IMR-90 (cell line): ENCODE measurements around the gene FAM228B. TPM values are rescaled to one million over a fixed set of nuclear protein-coding genes. Genes with fewer than 3 reads are reported as not detected.

Experiments used
- ATAC-seq: fragments of 200-7000 bp; cut with Tn5 transposase; 2 replicates; pipeline ENCODE4 v1.9.1; 2020; ENCODE audit warnings: low read depth, mild to moderate bottlenecking, moderate library complexity
- BruUV-seq: library from RNA; stranded (reverse); fragments of 400-500 nt; replicated peaks from 2 replicates; lab custom pipeline; 2021; lab: Mats Ljungman, UMichigan
- CTCF ChIA-PET: fragments of 300-600 bp; formaldehyde crosslinking; extraction: SDS; loops from one replicate; lab custom pipeline; 2021; ENCODE audit warnings: antibody characterized with exemption; lab: Yijun Ruan, JAX
- POLR2A ChIA-PET: fragments of 300-600 bp; sonication (Branson Sonifier 250); formaldehyde crosslinking; loops from one replicate; lab custom pipeline; 2022; ENCODE audit warnings: antibody characterized with exemption; ENCODE audit not compliant: unreplicated experiment; lab: Charles Lee
- DNase-seq: peaks from one replicate; pipeline ENCODE4 v3.0.0; 2013
- H2AFZ ChIP-seq: replicated peaks from 2 replicates; pipeline ENCODE3; 2013; ENCODE audit warnings: low read length, mild to moderate bottlenecking; ENCODE audit not compliant: poor library complexity
- H2AK5ac ChIP-seq: 2 replicates; pipeline ENCODE4 v1.6.1; 2013; ENCODE audit warnings: low read depth, low read length, inconsistent platforms
- H2AK9ac ChIP-seq: replicated peaks from 2 replicates; pipeline ENCODE3; 2013; ENCODE audit warnings: mild to moderate bottlenecking, low read depth, low read length, moderate library complexity; ENCODE audit not compliant: poor library complexity
- H2BK120ac ChIP-seq: 2 replicates; pipeline ENCODE4 v1.6.1; 2013; ENCODE audit warnings: low read depth, low read length, inconsistent platforms
- H2BK15ac ChIP-seq: 3 replicates; pipeline ENCODE4 v1.6.1; 2013; ENCODE audit warnings: low read depth, low read length, inconsistent platforms
- H2BK20ac ChIP-seq: 2 replicates; pipeline ENCODE4 v1.6.1; 2013; ENCODE audit warnings: low read depth, mild to moderate bottlenecking, inconsistent platforms, low read length, moderate library complexity
- H2BK5ac ChIP-seq: 2 replicates; pipeline ENCODE4 v1.6.1; 2013; ENCODE audit warnings: mild to moderate bottlenecking, low read depth, low read length, inconsistent platforms; ENCODE audit not compliant: poor library complexity, severe bottlenecking
- H3K14ac ChIP-seq: replicated peaks from 2 replicates; pipeline ENCODE4 v1.6.1; 2013; ENCODE audit warnings: low read depth, low read length, inconsistent platforms
- H3K18ac ChIP-seq: 2 replicates; pipeline ENCODE4 v1.6.1; 2013; ENCODE audit warnings: low read depth, low read length, control low read depth
- H3K23ac ChIP-seq: 2 replicates; pipeline ENCODE4 v1.6.1; 2013; ENCODE audit warnings: low read depth, low read length, inconsistent platforms
- H3K27ac ChIP-seq: 2 replicates; pipeline ENCODE4 v1.5.1; 2013; ENCODE audit warnings: mild to moderate bottlenecking, control low read depth, low read length; ENCODE audit not compliant: insufficient read depth
- H3K27me3 ChIP-seq: 2 replicates; pipeline ENCODE4 v1.6.1; 2013; ENCODE audit warnings: low read length; ENCODE audit not compliant: control insufficient read depth, insufficient read depth
- H3K36me3 ChIP-seq: 2 replicates; pipeline ENCODE4 v1.6.1; 2013; ENCODE audit warnings: low read length, mixed read lengths; ENCODE audit not compliant: control insufficient read depth, insufficient read depth
- H3K4ac ChIP-seq: 2 replicates; pipeline ENCODE4 v1.6.1; 2013; ENCODE audit warnings: low read depth, low read length, inconsistent platforms
- H3K4me1 ChIP-seq: 2 replicates; pipeline ENCODE4 v1.6.1; 2013; ENCODE audit warnings: low read length, mixed read lengths; ENCODE audit not compliant: control insufficient read depth, insufficient read depth
- H3K4me2 ChIP-seq: 2 replicates; pipeline ENCODE4 v1.6.1; 2013; ENCODE audit warnings: low read depth, mild to moderate bottlenecking, control low read depth, low read length, moderate library complexity
- H3K4me3 ChIP-seq: 2 replicates; pipeline ENCODE4 v1.5.1; 2013; ENCODE audit warnings: low read depth, mild to moderate bottlenecking, control low read depth, low read length, moderate library complexity; ENCODE audit not compliant: insufficient read depth
- H3K56ac ChIP-seq: 2 replicates; pipeline ENCODE4 v1.6.1; 2013; ENCODE audit warnings: low read length, inconsistent platforms; ENCODE audit not compliant: insufficient read depth; ENCODE audit errors: extremely low read depth
- H3K79me1 ChIP-seq, 2 experiments: 2 replicates each; pipeline ENCODE4 v1.6.1; 2013; ENCODE audit warnings: low read length in 2 of 2, inconsistent platforms in 1 of 2, low read depth in 1 of 2
- H3K9ac ChIP-seq: 2 replicates; pipeline ENCODE4 v1.6.1; 2013; ENCODE audit warnings: low read depth, low read length, control low read depth
- H3K9me1 ChIP-seq: 2 replicates; pipeline ENCODE4 v1.6.1; 2013; ENCODE audit warnings: low read length, inconsistent platforms; ENCODE audit not compliant: insufficient read depth
- H3K9me3 ChIP-seq: 2 replicates; pipeline ENCODE4 v1.6.1; 2013; ENCODE audit warnings: low read length; ENCODE audit not compliant: control insufficient read depth, insufficient read depth
- H4K20me1 ChIP-seq: 2 replicates; pipeline ENCODE4 v1.6.1; 2013; ENCODE audit warnings: low read length, inconsistent platforms; ENCODE audit not compliant: insufficient read depth
- H4K5ac ChIP-seq: 2 replicates; pipeline ENCODE4 v1.6.1; 2013; ENCODE audit warnings: mild to moderate bottlenecking, low read depth, low read length, control low read depth
- H4K8ac ChIP-seq, 2 experiments: 2 replicates each; pipeline ENCODE4 v1.6.1; 2013; ENCODE audit warnings: low read depth in 2 of 2, low read length in 2 of 2, control low read depth in 1 of 2, inconsistent platforms in 1 of 2
- H4K91ac ChIP-seq: 2 replicates; pipeline ENCODE4 v1.6.1; 2013; ENCODE audit warnings: low read depth, low read length, inconsistent platforms; ENCODE audit not compliant: insufficient read depth
- BHLHE40 ChIP-seq: fragments of 150-350 bp; IDR thresholded peaks from 2 replicates; pipeline ENCODE4 v1.6.1; 2016; ENCODE audit warnings: mild to moderate bottlenecking, low read depth, low read length
- CEBPB ChIP-seq: IDR thresholded peaks from 2 replicates; pipeline ENCODE4 v1.6.1; 2012; ENCODE audit warnings: low read depth, low read length, improper control_type of control experiment
- CHD1 ChIP-seq: IDR thresholded peaks from 2 replicates; pipeline ENCODE4 v1.6.1; 2012; ENCODE audit warnings: low read depth, low read length, improper control_type of control experiment
- FOS ChIP-seq: fragments of 150-350 bp; IDR thresholded peaks from 2 replicates; pipeline ENCODE4 v1.6.1; 2016; ENCODE audit warnings: low read depth, low read length
- MAFK ChIP-seq: IDR thresholded peaks from 2 replicates; pipeline ENCODE4 v1.6.1; 2012; ENCODE audit warnings: low read depth, low read length, improper control_type of control experiment
- MAZ ChIP-seq: IDR thresholded peaks from 2 replicates; pipeline ENCODE4 v1.6.1; 2012; ENCODE audit warnings: low read depth, mild to moderate bottlenecking, low read length, improper control_type of control experiment, moderate library complexity, borderline replicate concordance
- MXI1 ChIP-seq: IDR thresholded peaks from 2 replicates; pipeline ENCODE4 v1.6.1; 2012; ENCODE audit warnings: low read depth, mild to moderate bottlenecking, low read length, moderate library complexity, borderline replicate concordance
- NFE2L2 ChIP-seq: fragments of 150-350 bp; IDR thresholded peaks from 2 replicates; pipeline ENCODE4 v1.6.1; 2016; ENCODE audit warnings: low read depth, mild to moderate bottlenecking, low read length
- POLR2A ChIP-seq: IDR thresholded peaks from 2 replicates; pipeline ENCODE4 v1.6.1; 2012; ENCODE audit warnings: mild to moderate bottlenecking, low read depth, low read length
- RAD21 ChIP-seq: IDR thresholded peaks from 2 replicates; pipeline ENCODE4 v1.6.1; 2012; ENCODE audit warnings: low read length, improper control_type of control experiment
- RCOR1 ChIP-seq: IDR thresholded peaks from 2 replicates; pipeline ENCODE4 v1.6.1; 2012; ENCODE audit warnings: mild to moderate bottlenecking, low read length, improper control_type of control experiment; ENCODE audit not compliant: insufficient replicate concordance
- RFX5 ChIP-seq: IDR thresholded peaks from 2 replicates; pipeline ENCODE4 v1.8.0; 2012; ENCODE audit warnings: low read depth, mild to moderate bottlenecking, low read length, moderate library complexity
- SMC3 ChIP-seq: fragments of 150-350 bp; IDR thresholded peaks from 2 replicates; pipeline ENCODE4 v1.6.1; 2016; ENCODE audit warnings: low read depth, mild to moderate bottlenecking, antibody characterized with exemption, low read length, moderate library complexity
- dilution Hi-C: fragments of 300-500 bp; cut with HindIII; formaldehyde crosslinking; loops from one replicate; pipeline ENCODE4 v1.14.3; 2018; ENCODE audit warnings: low sequenced_read_pairs; ENCODE audit not compliant: unreplicated experiment
- in situ Hi-C: fragments of 300-500 bp; cut with MboI; formaldehyde crosslinking; loops from 3 replicates; pipeline ENCODE4 v1.14.3; 2019; ENCODE audit warnings: low sequenced_read_pairs, inconsistent platforms, mixed read lengths
- intact Hi-C: fragments of 100-400 bp; cut with micrococcal nuclease; formaldehyde crosslinking; loops from 2 replicates; pipeline ENCODE4 v1.10.0; 2022
- polyA plus RNA-seq, 3 experiments: library from polyadenylated mRNA; depleted of rRNA; stranded (reverse); fragments of >200 nt; gene quantifications; 2 replicates each; pipeline ENCODE4 v1.2.3, GENCODE V29; 2012; ENCODE audit warnings: low replicate concordance in 1 of 3
- total RNA-seq: library from RNA; depleted of rRNA; stranded (reverse); fragments of >200 nt; gene quantifications from 2 replicates; pipeline ENCODE4 v1.2.3, GENCODE V29; 2012
- TF ChIP-seq, protein P1 (sequence below): fragments of 150-350 bp; IDR thresholded peaks from 2 replicates; pipeline ENCODE4 v1.6.1; 2017; ENCODE audit warnings: mild to moderate bottlenecking, antibody characterized with exemption, low read length, low read depth
- TF ChIP-seq, protein P2 (sequence below): conservative IDR thresholded peaks from 2 replicates; pipeline ENCODE4 v1.5.1; 2012; ENCODE audit warnings: mild to moderate bottlenecking, low read depth, low read length, improper control_type of control experiment
- TF ChIP-seq, protein P3 (sequence below): fragments of 150-350 bp; IDR thresholded peaks from 2 replicates; pipeline ENCODE4 v1.6.1; 2016; ENCODE audit warnings: low read depth, mild to moderate bottlenecking, low read length, moderate library complexity, borderline replicate concordance

The FAM228B gene
- total and polyA plus RNA-seq, 2 of the 4 experiments (the other 2 are of a cell fraction): 2.0 to 2.9 TPM

DNA sequence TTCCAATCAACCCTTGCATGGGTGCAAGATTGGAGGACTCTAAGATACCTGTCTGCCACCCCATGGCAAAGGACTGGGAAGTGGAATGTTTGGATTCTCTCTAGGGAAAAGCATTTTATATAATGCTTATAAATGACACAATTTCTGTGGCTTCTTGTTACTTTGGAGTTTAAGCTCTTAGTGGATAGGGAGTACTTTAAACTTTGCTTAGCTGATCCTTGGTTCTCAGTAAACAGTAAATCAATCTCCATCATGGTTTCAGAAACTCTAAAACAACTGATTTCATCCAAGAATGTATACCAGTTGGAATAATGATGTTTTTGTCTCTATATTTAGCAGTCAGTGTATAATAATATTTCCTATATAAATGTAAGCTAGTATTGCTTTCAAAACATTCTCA lies 37.5 kb downstream of the FAM228B start:
- H3K18ac ChIP-seq: no peak overlapping the region
- H3K4ac ChIP-seq: no peak overlapping the region
- no peaks in the 10 kb centered on the region for H3K4me1 ChIP-seq
- no peak overlapping the region for H3K9ac ChIP-seq
- H4K5ac ChIP-seq: no peak overlapping the region
- no peak for TF ChIP-seq BHLHE40
- TF ChIP-seq, protein P1, sequence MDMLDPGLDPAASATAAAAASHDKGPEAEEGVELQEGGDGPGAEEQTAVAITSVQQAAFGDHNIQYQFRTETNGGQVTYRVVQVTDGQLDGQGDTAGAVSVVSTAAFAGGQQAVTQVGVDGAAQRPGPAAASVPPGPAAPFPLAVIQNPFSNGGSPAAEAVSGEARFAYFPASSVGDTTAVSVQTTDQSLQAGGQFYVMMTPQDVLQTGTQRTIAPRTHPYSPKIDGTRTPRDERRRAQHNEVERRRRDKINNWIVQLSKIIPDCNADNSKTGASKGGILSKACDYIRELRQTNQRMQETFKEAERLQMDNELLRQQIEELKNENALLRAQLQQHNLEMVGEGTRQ: no peak
- TF ChIP-seq RCOR1: no peak
- TF ChIP-seq, protein P2, sequence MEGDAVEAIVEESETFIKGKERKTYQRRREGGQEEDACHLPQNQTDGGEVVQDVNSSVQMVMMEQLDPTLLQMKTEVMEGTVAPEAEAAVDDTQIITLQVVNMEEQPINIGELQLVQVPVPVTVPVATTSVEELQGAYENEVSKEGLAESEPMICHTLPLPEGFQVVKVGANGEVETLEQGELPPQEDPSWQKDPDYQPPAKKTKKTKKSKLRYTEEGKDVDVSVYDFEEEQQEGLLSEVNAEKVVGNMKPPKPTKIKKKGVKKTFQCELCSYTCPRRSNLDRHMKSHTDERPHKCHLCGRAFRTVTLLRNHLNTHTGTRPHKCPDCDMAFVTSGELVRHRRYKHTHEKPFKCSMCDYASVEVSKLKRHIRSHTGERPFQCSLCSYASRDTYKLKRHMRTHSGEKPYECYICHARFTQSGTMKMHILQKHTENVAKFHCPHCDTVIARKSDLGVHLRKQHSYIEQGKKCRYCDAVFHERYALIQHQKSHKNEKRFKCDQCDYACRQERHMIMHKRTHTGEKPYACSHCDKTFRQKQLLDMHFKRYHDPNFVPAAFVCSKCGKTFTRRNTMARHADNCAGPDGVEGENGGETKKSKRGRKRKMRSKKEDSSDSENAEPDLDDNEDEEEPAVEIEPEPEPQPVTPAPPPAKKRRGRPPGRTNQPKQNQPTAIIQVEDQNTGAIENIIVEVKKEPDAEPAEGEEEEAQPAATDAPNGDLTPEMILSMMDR: no peak
- no peak for TF ChIP-seq MXI1
- no peak for TF ChIP-seq CEBPB
- no peak for TF ChIP-seq NFE2L2
- no peak for TF ChIP-seq MAFK
- no peak for TF ChIP-seq MAZ
- no peak for TF ChIP-seq RAD21
- TF ChIP-seq FOS: no peak
- no peak for TF ChIP-seq CHD1
- no peak for TF ChIP-seq SMC3
- TF ChIP-seq RFX5: no peak
- TF ChIP-seq, protein P3, sequence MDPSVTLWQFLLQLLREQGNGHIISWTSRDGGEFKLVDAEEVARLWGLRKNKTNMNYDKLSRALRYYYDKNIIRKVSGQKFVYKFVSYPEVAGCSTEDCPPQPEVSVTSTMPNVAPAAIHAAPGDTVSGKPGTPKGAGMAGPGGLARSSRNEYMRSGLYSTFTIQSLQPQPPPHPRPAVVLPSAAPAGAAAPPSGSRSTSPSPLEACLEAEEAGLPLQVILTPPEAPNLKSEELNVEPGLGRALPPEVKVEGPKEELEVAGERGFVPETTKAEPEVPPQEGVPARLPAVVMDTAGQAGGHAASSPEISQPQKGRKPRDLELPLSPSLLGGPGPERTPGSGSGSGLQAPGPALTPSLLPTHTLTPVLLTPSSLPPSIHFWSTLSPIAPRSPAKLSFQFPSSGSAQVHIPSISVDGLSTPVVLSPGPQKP: no peak
- no peak for TF ChIP-seq POLR2A
- ChIA-PET CTCF (no interaction called here), POLR2A (no interaction called here)
- no peak overlapping the region for H2AK9ac ChIP-seq
- H4K8ac ChIP-seq: no peak overlapping the region
- no peak overlapping the region for H2AFZ ChIP-seq
- no peak overlapping the region for H2BK20ac ChIP-seq
- no peak overlapping the region for H3K23ac ChIP-seq
- no peak overlapping the region for H3K4me2 ChIP-seq
- H3K27me3 ChIP-seq: no peaks in the 10 kb centered on the region
- DNase-seq (no peak), ATAC-seq (no peak)
- H2BK5ac ChIP-seq: no peak overlapping the region
- no peaks in the 10 kb centered on the region for H3K9me3 ChIP-seq
- dilution Hi-C loops (no loop called here), intact Hi-C loops (no loop called here), in situ Hi-C loops (no loop called here)
- H2AK5ac ChIP-seq: no peak overlapping the region
- no peak overlapping the region for H3K14ac ChIP-seq
- H3K27ac ChIP-seq: no peak overlapping the region
- H3K56ac ChIP-seq: no peak overlapping the region
- H3K4me3 ChIP-seq: no peak overlapping the region
- H4K91ac ChIP-seq: no peak overlapping the region
- no TSS peak for BruUV-seq
- H3K79me1 ChIP-seq: no peaks in the 10 kb centered on the region
- H3K36me3 ChIP-seq: no peaks in the 10 kb centered on the region
- H3K9me1 ChIP-seq: no peaks in the 10 kb centered on the region; the same call in 1 of the 2 replicates
- H2BK120ac ChIP-seq: no peak overlapping the region
- H2BK15ac ChIP-seq: no peak overlapping the region
- no peaks in the 10 kb centered on the region for H4K20me1 ChIP-seq
